ENCODE data around the gene ACOT12.

DNA sequence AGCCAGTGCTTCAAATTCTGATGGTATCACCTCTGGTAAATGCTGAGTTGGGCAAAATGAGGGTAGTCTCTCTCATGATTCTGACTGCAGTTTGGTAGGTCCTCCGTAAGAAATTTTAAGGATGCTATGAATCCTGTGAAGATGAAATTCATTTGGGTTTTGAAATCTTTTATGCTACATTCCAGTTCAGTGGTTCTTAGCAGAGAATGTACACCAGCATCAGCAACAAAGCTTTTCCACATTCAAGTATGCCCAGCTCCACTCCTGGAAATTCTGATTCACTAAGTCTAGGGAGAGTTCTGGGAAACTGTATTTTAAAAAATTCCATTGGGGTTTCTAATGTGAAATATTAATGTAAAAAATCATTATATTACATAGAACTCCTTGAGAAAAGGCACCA is 33.6 kb upstream of the ACOT12 start:
- TF ChIP-seq CTCF (IDR thresholded peaks at IDR 0.05), result no peak
- TF ChIP-seq POLR2AphosphoS5 (IDR thresholded peaks at IDR 0.05; ENCODE audit: insufficient read depth in 1 of 2, low read depth in 1 of 2), result no peak
- TF ChIP-seq POLR2A (IDR thresholded peaks at IDR 0.05), result no peak
